ENCODE measurements around the gene KDM4D. TPM values are rescaled to one million over a fixed set of nuclear protein-coding genes. Genes with fewer than 3 reads are reported as not detected.
"Not testable (repeated sequence)": the region's sequence is repeated elsewhere in the genome, so short reads cannot be mapped to it uniquely, and the experiment has no call there.

KDM4D gene
- polyA plus RNA-seq, 3 donors, result 0.03 to 0.16 TPM; not detected in 1

- intact Hi-C loops (cut with micrococcal nuclease), result no loop called here
- no peak overlapping the region for H3K4me2 ChIP-seq (replicated peaks; ENCODE audit: extremely low read depth, low read length, poor library complexity, severe bottlenecking)
- no peaks in the 10 kb centered on the region for H3K4me1 ChIP-seq (ENCODE audit: control insufficient read depth in 1 of 2, insufficient read depth in 2 of 2, low read length in 2 of 2)
- Mint-ChIP-seq H3K27me3 (ENCODE audit: low read depth in 3 of 3) (peaks cover 2 to 9% (median 4%) of the 10 kb centered on the region in 3 donors), H3K4me1 (no peaks in the 10 kb centered on the region), H3K4me3 (no peak overlapping the region), H3K27ac (peak overlapping the region in 1 of 7 donors; percentile 38), H3K36me3 (no peaks in the 10 kb centered on the region), H3K9me3 (peaks cover 0 to under 1% (median 0%) of the 10 kb centered on the region in 7 donors)
- no peak overlapping the region for H3K4me3 ChIP-seq (replicated peaks in 1 of 3; ENCODE audit: low read depth in 2 of 3, low read length in 3 of 3)
- no peak for TF ChIP-seq CTCF (IDR thresholded peaks at IDR 0.05)
- no peak overlapping the region for H3K9ac ChIP-seq (ENCODE audit: insufficient read depth, low read length, poor library complexity, severe bottlenecking)
- no peaks in the 10 kb centered on the region for H3K9me3 ChIP-seq (replicated peaks in 1 of 2; ENCODE audit: control insufficient read depth in 1 of 2, insufficient read depth in 1 of 2, low read length in 2 of 2)
- DNase-seq, result no peak
- H3K27ac ChIP-seq (ENCODE audit: low read depth in 1 of 2, low read length in 2 of 2), result no peak overlapping the region
- H3K79me2 ChIP-seq (ENCODE audit: insufficient read depth, low read length), result no peaks in the 10 kb centered on the region
- no peaks in the 10 kb centered on the region for H3K36me3 ChIP-seq (replicated peaks in 1 of 2; ENCODE audit: control insufficient read depth in 1 of 2, insufficient read depth in 2 of 2, low read length in 2 of 2)
- H4K20me1 ChIP-seq (ENCODE audit: insufficient read depth, low read length), result no peaks in the 10 kb centered on the region
- no peak overlapping the region for H2AFZ ChIP-seq (ENCODE audit: insufficient read depth, low read depth, low read length, poor library complexity, severe bottlenecking)
- H3K27me3 ChIP-seq (ENCODE audit: control insufficient read depth in 2 of 2, insufficient read depth in 2 of 2, low read length in 2 of 2), result no peaks in the 10 kb centered on the region
- WGBS (ENCODE audit: insufficient coverage), result 98% methylated on average over 8 of the region's 12 CpGs
These were observed 40.8 kb downstream of the KDM4D start for GRCh38 chr11:95014184-95014821.

- no peaks in the 10 kb centered on the region for H3K4me1 ChIP-seq (ENCODE audit: control insufficient read depth in 1 of 2, insufficient read depth in 2 of 2, low read length in 2 of 2)
- no peaks in the 10 kb centered on the region for H3K27me3 ChIP-seq (ENCODE audit: control insufficient read depth in 2 of 2, insufficient read depth in 2 of 2, low read length in 2 of 2)
- no CpG with 5 or more reads among the region's 2 CpGs for WGBS (ENCODE audit: insufficient coverage)
- no peaks in the 10 kb centered on the region for H4K20me1 ChIP-seq (ENCODE audit: insufficient read depth, low read length)
- TF ChIP-seq CTCF (IDR thresholded peaks at IDR 0.05), result no peak
- no peak overlapping the region for H3K4me2 ChIP-seq (replicated peaks; ENCODE audit: extremely low read depth, low read length, poor library complexity, severe bottlenecking)
- intact Hi-C loops (cut with micrococcal nuclease), result no loop called here
- H3K36me3 ChIP-seq (replicated peaks in 1 of 2; ENCODE audit: control insufficient read depth in 1 of 2, insufficient read depth in 2 of 2, low read length in 2 of 2), result no peaks in the 10 kb centered on the region
- H3K4me3 ChIP-seq (replicated peaks in 1 of 3; ENCODE audit: low read depth in 2 of 3, low read length in 3 of 3), result no peak overlapping the region
- no peak overlapping the region for H3K4me3 Mint-ChIP-seq
- DNase-seq, result no peak
- no peaks in the 10 kb centered on the region for H3K9me3 ChIP-seq (replicated peaks in 1 of 2; ENCODE audit: control insufficient read depth in 1 of 2, insufficient read depth in 1 of 2, low read length in 2 of 2)
- H3K27me3 Mint-ChIP-seq (ENCODE audit: low read depth in 3 of 3), result peaks cover 0 to 4% (median 4%) of the 10 kb centered on the region in 3 donors
- no peaks in the 10 kb centered on the region for H3K4me1 Mint-ChIP-seq
- no peak overlapping the region for H3K27ac ChIP-seq (ENCODE audit: low read depth in 1 of 2, low read length in 2 of 2)
- H3K27ac Mint-ChIP-seq, result no peak overlapping the region
- H3K9ac ChIP-seq (ENCODE audit: insufficient read depth, low read length, poor library complexity, severe bottlenecking), result no peak overlapping the region
- H3K36me3 Mint-ChIP-seq, result no peaks in the 10 kb centered on the region
- H2AFZ ChIP-seq (ENCODE audit: insufficient read depth, low read depth, low read length, poor library complexity, severe bottlenecking), result no peak overlapping the region
- no peaks in the 10 kb centered on the region for H3K79me2 ChIP-seq (ENCODE audit: insufficient read depth, low read length)
- no peaks in the 10 kb centered on the region for H3K9me3 Mint-ChIP-seq
These were observed 42.6 kb downstream of the KDM4D start for GRCh38 chr11:95016139-95016538.

GRCh38 chr11:95021468-95021867, 48.0 kb downstream of the KDM4D start:
- H3K27me3 Mint-ChIP-seq (ENCODE audit: low read depth in 3 of 3); H4K20me1 ChIP-seq (ENCODE audit: insufficient read depth, low read length); H3K79me2 ChIP-seq (ENCODE audit: insufficient read depth, low read length); H3K36me3 Mint-ChIP-seq; intact Hi-C loops (cut with micrococcal nuclease); DNase-seq; H3K4me1 ChIP-seq (ENCODE audit: control insufficient read depth in 1 of 2, insufficient read depth in 2 of 2, low read length in 2 of 2); H3K4me3 ChIP-seq (replicated peaks in 1 of 3; ENCODE audit: low read depth in 2 of 3, low read length in 3 of 3); H2AFZ ChIP-seq (ENCODE audit: insufficient read depth, low read depth, low read length, poor library complexity, severe bottlenecking); H3K27ac Mint-ChIP-seq; H3K4me2 ChIP-seq (replicated peaks; ENCODE audit: extremely low read depth, low read length, poor library complexity, severe bottlenecking); H3K27ac ChIP-seq (ENCODE audit: low read depth in 1 of 2, low read length in 2 of 2); H3K36me3 ChIP-seq (replicated peaks in 1 of 2; ENCODE audit: control insufficient read depth in 1 of 2, insufficient read depth in 2 of 2, low read length in 2 of 2); H3K9me3 Mint-ChIP-seq; H3K4me1 Mint-ChIP-seq; H3K27me3 ChIP-seq (ENCODE audit: control insufficient read depth in 2 of 2, insufficient read depth in 2 of 2, low read length in 2 of 2); H3K4me3 Mint-ChIP-seq; H3K9ac ChIP-seq (ENCODE audit: insufficient read depth, low read length, poor library complexity, severe bottlenecking); H3K9me3 ChIP-seq (replicated peaks in 1 of 2; ENCODE audit: control insufficient read depth in 1 of 2, insufficient read depth in 1 of 2, low read length in 2 of 2): not testable (repeated sequence)
- WGBS (ENCODE audit: insufficient coverage), result 94% methylated on average over 5 of the region's 5 CpGs

All from CD14-positive monocyte (primary cell).